CD4-positive, CD25-positive, alpha-beta regulatory T cell (primary cell): ENCODE data around the gene GPR37L1. TPM values are rescaled to one million over a fixed set of nuclear protein-coding genes. Genes with fewer than 3 reads are reported as not detected.

Source experiments
- ATAC-seq, 2 donors: fragments of 150-1000 bp; cut with Tn5 transposase; one replicate each; pipeline ENCODE4 v1.10.0; 2021; ENCODE audit warnings: low read depth in 2 of 2, moderate number of reproducible peaks in 2 of 2, moderate library complexity in 1 of 2
- DNase-seq, 3 donors: peaks; one replicate each; pipeline versions ENCODE4 v3.0.0 to v3.0.0-alpha.2; 2012 to 2022; ENCODE audit warnings: mixed read lengths in 1 of 3
- H3K27ac ChIP-seq: one replicate; pipeline ENCODE4 v1.7.0; 2013; ENCODE audit warnings: mild to moderate bottlenecking, low read length; ENCODE audit not compliant: insufficient read depth, poor library complexity, severe bottlenecking
- H3K27me3 ChIP-seq: one replicate; pipeline ENCODE4 v1.7.0; 2013; ENCODE audit warnings: low read length; ENCODE audit not compliant: control insufficient read depth, insufficient read depth
- H3K36me3 ChIP-seq: one replicate; pipeline ENCODE4 v1.7.0; 2013; ENCODE audit warnings: mild to moderate bottlenecking, low read length, moderate library complexity; ENCODE audit not compliant: control insufficient read depth, insufficient read depth
- H3K4me1 ChIP-seq: 2 replicates; pipeline ENCODE4 v1.7.0; 2013; ENCODE audit warnings: mild to moderate bottlenecking, low read length; ENCODE audit not compliant: insufficient read depth, control insufficient read depth, poor library complexity, severe bottlenecking
- H3K4me3 ChIP-seq: one replicate; pipeline ENCODE4 v1.7.0; 2013; ENCODE audit warnings: low read depth, mild to moderate bottlenecking, low read length, moderate library complexity
- H3K9me3 ChIP-seq, 2 experiments: 1 replicate in 1 of 2; 2 replicates in 1 of 2; pipeline ENCODE4 v1.7.0; 2013; ENCODE audit warnings: low read length in 2 of 2, mild to moderate bottlenecking in 1 of 2, moderate library complexity in 1 of 2; ENCODE audit not compliant: control insufficient read depth in 2 of 2
- H3K27ac Mint-ChIP-seq, 3 donors: one replicate each; pipeline ENCODE4 v1.8.0; 2020 to 2022; ENCODE audit warnings: mild to moderate bottlenecking in 3 of 3, mixed read lengths in 3 of 3, moderate library complexity in 2 of 3
- H3K27me3 Mint-ChIP-seq: one replicate; pipeline ENCODE4 v1.8.0; 2022; ENCODE audit warnings: mild to moderate bottlenecking, mixed read lengths
- H3K36me3 Mint-ChIP-seq: one replicate; pipeline ENCODE4 v1.8.0; 2020; ENCODE audit warnings: mixed read lengths
- H3K4me1 Mint-ChIP-seq, 4 donors: one replicate each; pipeline ENCODE4 v1.8.0; 2020 to 2022; ENCODE audit warnings: mixed read lengths in 4 of 4, mild to moderate bottlenecking in 1 of 4
- H3K4me3 Mint-ChIP-seq, 4 donors: one replicate each; pipeline ENCODE4 v1.8.0; 2020 to 2022; ENCODE audit warnings: mild to moderate bottlenecking in 4 of 4, mixed read lengths in 4 of 4, moderate library complexity in 3 of 4
- H3K9me3 Mint-ChIP-seq, 7 donors: one replicate each; pipeline ENCODE4 v1.8.0; 2020 to 2022; ENCODE audit warnings: mixed read lengths in 7 of 7, mild to moderate bottlenecking in 3 of 7, moderate library complexity in 2 of 7
- polyA plus RNA-seq, 4 donors: library from polyadenylated mRNA; unstranded; fragments of 300-500 nt; fragmentation: Illumina TruSeq; gene quantifications; one replicate each; pipeline ENCODE4 v1.2.3, GENCODE V29; 2021
- total RNA-seq: library from RNA; stranded (reverse); gene quantifications from one replicate; pipeline ENCODE4 v1.2.3, GENCODE V29; 2022

The GPR37L1 gene
- total and polyA plus RNA-seq, 5 donors from 2014 or later, result 0.03 to 0.25 (median 0.17) TPM; not detected in 1

- H3K27ac Mint-ChIP-seq, result peak overlapping the region in 1 of 3 donors; percentile 38
- H3K9me3 ChIP-seq, result no peaks in the 10 kb centered on the region
- no peaks in the 10 kb centered on the region for H3K36me3 ChIP-seq
- H3K27ac ChIP-seq, result no peak overlapping the region
- H3K4me3 ChIP-seq, result no peak overlapping the region
- H3K4me1 Mint-ChIP-seq, result peaks cover 0 to 4% (median 0%) of the 10 kb centered on the region in 4 donors
- no peaks in the 10 kb centered on the region for H3K4me1 ChIP-seq
- H3K36me3 Mint-ChIP-seq, result no peaks in the 10 kb centered on the region
- DNase-seq (no peak), ATAC-seq (no peak)
- H3K4me3 Mint-ChIP-seq, result peak overlapping the region in 1 of 4 donors; percentile 28
- no peaks in the 10 kb centered on the region for H3K27me3 ChIP-seq
- peaks cover 27% of the 10 kb centered on the region for H3K27me3 Mint-ChIP-seq
- H3K9me3 Mint-ChIP-seq, result no peaks in the 10 kb centered on the region
Observed at GRCh38 chr1:202112859-202113689, 9.6 kb upstream of the GPR37L1 start.

GRCh38 chr1:202113690-202114300 is 8.9 kb upstream of the GPR37L1 start:
- no peaks in the 10 kb centered on the region for H3K4me1 ChIP-seq
- Mint-ChIP-seq H3K9me3 (no peaks in the 10 kb centered on the region), H3K36me3 (no peaks in the 10 kb centered on the region), H3K4me1 (peaks cover 0 to 4% (median 0%) of the 10 kb centered on the region in 4 donors), H3K27me3 (peaks cover 31% of the 10 kb centered on the region), H3K4me3 (peak overlapping the region in 1 of 4 donors; percentile 58), H3K27ac (no peak overlapping the region)
- ATAC-seq, result no peak
- no peaks in the 10 kb centered on the region for H3K9me3 ChIP-seq
- no peak overlapping the region for H3K27ac ChIP-seq
- no peak for DNase-seq
- H3K36me3 ChIP-seq, result no peaks in the 10 kb centered on the region
- H3K27me3 ChIP-seq, result no peaks in the 10 kb centered on the region
- H3K4me3 ChIP-seq, result no peak overlapping the region

GRCh38 chr1:202116287-202116686 is 6.4 kb upstream of the GPR37L1 start:
- DNase-seq (no peak), ATAC-seq (no peak)
- Histone ChIP-seq H3K9me3 (no peaks in the 10 kb centered on the region), H3K4me3 (no peak overlapping the region), H3K27ac (no peak overlapping the region), H3K36me3 (no peaks in the 10 kb centered on the region), H3K4me1 (no peaks in the 10 kb centered on the region), H3K27me3 (no peaks in the 10 kb centered on the region)
- H3K9me3 Mint-ChIP-seq, result no peaks in the 10 kb centered on the region
- H3K4me3 Mint-ChIP-seq, result no peak overlapping the region
- H3K36me3 Mint-ChIP-seq, result no peaks in the 10 kb centered on the region
- H3K27me3 Mint-ChIP-seq, result peaks cover 27% of the 10 kb centered on the region
- peaks cover 0 to 4% (median 0%) of the 10 kb centered on the region in 4 donors for H3K4me1 Mint-ChIP-seq
- no peak overlapping the region for H3K27ac Mint-ChIP-seq

GRCh38 chr1:202117898-202118371 is 4.8 kb upstream of the GPR37L1 start:
- Histone ChIP-seq H3K4me1 (no peaks in the 10 kb centered on the region), H3K36me3 (no peaks in the 10 kb centered on the region), H3K4me3 (no peak overlapping the region), H3K9me3 (no peaks in the 10 kb centered on the region), H3K27me3 (no peaks in the 10 kb centered on the region), H3K27ac (no peak overlapping the region)
- Mint-ChIP-seq H3K9me3 (no peaks in the 10 kb centered on the region), H3K27me3 (peaks cover 27% of the 10 kb centered on the region), H3K4me3 (no peak overlapping the region), H3K36me3 (no peaks in the 10 kb centered on the region), H3K27ac (no peak overlapping the region), H3K4me1 (peaks cover 0 to 4% (median 0%) of the 10 kb centered on the region in 4 donors)
- ATAC-seq, result no peak
- no peak for DNase-seq

GRCh38 chr1:202121006-202121405 is 1.7 kb upstream of the GPR37L1 start:
- H3K36me3 Mint-ChIP-seq, result no peaks in the 10 kb centered on the region
- no peak overlapping the region for H3K4me3 Mint-ChIP-seq
- no peaks in the 10 kb centered on the region for H3K4me1 Mint-ChIP-seq
- Histone ChIP-seq H3K9me3 (no peaks in the 10 kb centered on the region), H3K4me1 (no peaks in the 10 kb centered on the region), H3K4me3 (no peak overlapping the region), H3K27me3 (no peaks in the 10 kb centered on the region), H3K27ac (no peak overlapping the region), H3K36me3 (no peaks in the 10 kb centered on the region)
- no peak for ATAC-seq
- DNase-seq, result no peak
- no peak overlapping the region for H3K27ac Mint-ChIP-seq
- H3K9me3 Mint-ChIP-seq, result no peaks in the 10 kb centered on the region
- H3K27me3 Mint-ChIP-seq, result peaks cover 21% of the 10 kb centered on the region

- peaks cover 12% of the 10 kb centered on the region for H3K27me3 Mint-ChIP-seq
- H3K4me1 ChIP-seq, result no peaks in the 10 kb centered on the region
- no peaks in the 10 kb centered on the region for H3K36me3 ChIP-seq
- H3K27ac ChIP-seq, result no peak overlapping the region
- H3K9me3 Mint-ChIP-seq, result no peaks in the 10 kb centered on the region
- no peaks in the 10 kb centered on the region for H3K4me1 Mint-ChIP-seq
- no peaks in the 10 kb centered on the region for H3K27me3 ChIP-seq
- H3K9me3 ChIP-seq, result no peaks in the 10 kb centered on the region
- no peak overlapping the region for H3K4me3 Mint-ChIP-seq
- H3K4me3 ChIP-seq, result no peak overlapping the region
- H3K36me3 Mint-ChIP-seq, result no peaks in the 10 kb centered on the region
- ATAC-seq (no peak), DNase-seq (no peak)
- no peak overlapping the region for H3K27ac Mint-ChIP-seq
Observed at GRCh38 chr1:202123336-202123813, 658 bp downstream of the GPR37L1 start.

- Mint-ChIP-seq H3K9me3 (no peaks in the 10 kb centered on the region), H3K36me3 (no peaks in the 10 kb centered on the region), H3K4me1 (no peaks in the 10 kb centered on the region), H3K27me3 (peaks cover 11% of the 10 kb centered on the region), H3K4me3 (no peak overlapping the region), H3K27ac (no peak overlapping the region)
- Histone ChIP-seq H3K27me3 (no peaks in the 10 kb centered on the region), H3K27ac (no peak overlapping the region), H3K4me3 (no peak overlapping the region), H3K36me3 (no peaks in the 10 kb centered on the region), H3K9me3 (no peaks in the 10 kb centered on the region), H3K4me1 (no peaks in the 10 kb centered on the region)
- ATAC-seq (no peak), DNase-seq (no peak)
Observed at GRCh38 chr1:202124142-202124541, 1.4 kb downstream of the GPR37L1 start.
